NK-92 treated with Interleukin-12 subunit alpha and Interleukin-12 subunit beta, amount 100 ng/mL, for 24 hours (cell line): ENCODE data around the gene DTL.
A peak's percentile ranks its signal among the peaks of the same experiment; 100 is the strongest.
"Not testable (repeated sequence)": the region's sequence is repeated elsewhere in the genome, so short reads cannot be mapped to it uniquely, and the experiment has no call there.

ENCODE experiments used
- DNase-seq: peaks from one replicate; lab custom pipeline; 2025; lab: John Stamatoyannopoulos, UW

The DTL gene

GRCh38 chr1:212035123-212035834 lies at the start of gene DTL, which contains the start of gene INTS7:
TSS of gene DTL (plus strand) at chr1:212035748. CDS start at chr1:212035891, 143 bp downstream.
TSS of gene INTS7 (minus strand) at chr1:212035557. CDS start at chr1:212035437, 120 bp downstream.
- DNase-seq = peak; percentile 99

DNA sequence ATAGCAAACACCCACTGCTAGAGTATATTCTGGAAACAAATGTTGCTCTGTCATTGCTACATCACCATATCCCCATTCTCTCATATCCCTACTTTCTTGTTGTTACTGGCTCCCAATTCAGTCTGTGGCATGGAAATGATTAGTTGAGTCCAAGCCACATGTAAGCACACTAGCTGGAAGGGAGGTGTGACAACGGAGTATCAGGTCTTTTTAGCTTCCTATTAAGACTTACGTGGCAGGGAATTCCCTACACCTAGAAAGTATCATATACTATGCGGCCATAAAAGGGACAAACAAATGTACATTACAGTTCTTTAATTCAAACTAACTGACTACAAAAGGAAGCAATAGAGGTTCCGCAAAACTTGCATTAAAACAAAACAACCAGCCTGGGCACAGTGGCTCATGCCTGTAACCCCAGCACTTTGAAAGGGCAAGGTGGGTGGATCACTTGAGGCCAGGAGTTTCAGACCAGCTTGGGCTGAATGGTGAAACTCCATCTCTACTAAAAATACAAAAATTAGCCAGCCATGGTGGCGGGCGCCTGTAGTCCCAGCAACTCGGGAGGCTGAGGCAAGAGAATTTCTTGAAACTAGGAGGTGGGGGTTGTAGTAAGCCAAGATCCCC lies 48.8 kb upstream of the DTL start:
- no peak for DNase-seq

GRCh38 chr1:211991695-211992094 lies 43.9 kb upstream of the DTL start:
- no peak for DNase-seq

- not testable (repeated sequence) for DNase-seq
Measured at GRCh38 chr1:211997426-211997825, 38.1 kb upstream of the DTL start.

- DNase-seq = no peak
Measured at GRCh38 chr1:212002536-212002935, 33.0 kb upstream of the DTL start.

GRCh38 chr1:212004895-212005608 lies 30.5 kb upstream of the DTL start:
- DNase-seq = no peak

- no peak for DNase-seq
Measured at GRCh38 chr1:212007178-212007577, 28.4 kb upstream of the DTL start.

DNA sequence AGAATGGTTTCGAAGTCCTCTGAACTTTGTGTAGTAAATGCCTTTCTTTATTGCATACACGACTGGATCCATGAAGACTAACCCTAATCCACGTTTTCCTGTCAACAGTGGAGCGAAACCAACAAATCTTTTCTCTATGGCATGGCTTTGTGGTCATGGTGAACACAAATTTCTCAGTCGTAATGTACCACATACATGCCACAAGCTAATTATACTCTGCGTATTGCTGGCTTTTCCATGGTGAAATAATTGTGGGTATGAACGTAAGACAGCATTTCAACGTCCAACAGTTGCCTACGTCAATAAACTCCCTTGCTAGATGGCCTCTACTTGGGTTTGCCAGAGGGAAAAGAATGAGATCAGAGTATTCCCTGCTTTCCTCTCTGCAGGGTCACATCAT lies 27.7 kb upstream of the DTL start:
- DNase-seq = no peak

DNA sequence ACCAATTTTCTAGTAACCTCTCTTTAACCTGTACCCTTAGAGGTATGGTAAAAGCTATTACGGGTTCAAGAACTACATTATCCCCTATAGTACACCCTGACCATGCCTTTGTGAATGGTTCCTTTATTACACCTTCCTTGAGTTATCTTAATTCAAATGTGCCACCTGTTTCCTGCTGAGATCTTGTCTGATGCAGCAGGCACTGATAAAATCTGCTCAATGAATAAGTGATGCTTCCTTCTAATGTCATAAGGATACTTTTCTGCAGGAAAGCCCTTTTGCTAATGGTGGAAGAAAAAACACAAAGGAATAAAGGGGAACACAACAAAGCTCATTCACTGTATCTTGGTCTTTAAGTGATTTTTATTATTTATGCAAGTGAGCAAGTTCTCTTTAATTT lies 26.0 kb upstream of the DTL start:
- DNase-seq = no peak

GRCh38 chr1:212010004-212010403 lies 25.5 kb upstream of the DTL start:
- DNase-seq = no peak

DNA sequence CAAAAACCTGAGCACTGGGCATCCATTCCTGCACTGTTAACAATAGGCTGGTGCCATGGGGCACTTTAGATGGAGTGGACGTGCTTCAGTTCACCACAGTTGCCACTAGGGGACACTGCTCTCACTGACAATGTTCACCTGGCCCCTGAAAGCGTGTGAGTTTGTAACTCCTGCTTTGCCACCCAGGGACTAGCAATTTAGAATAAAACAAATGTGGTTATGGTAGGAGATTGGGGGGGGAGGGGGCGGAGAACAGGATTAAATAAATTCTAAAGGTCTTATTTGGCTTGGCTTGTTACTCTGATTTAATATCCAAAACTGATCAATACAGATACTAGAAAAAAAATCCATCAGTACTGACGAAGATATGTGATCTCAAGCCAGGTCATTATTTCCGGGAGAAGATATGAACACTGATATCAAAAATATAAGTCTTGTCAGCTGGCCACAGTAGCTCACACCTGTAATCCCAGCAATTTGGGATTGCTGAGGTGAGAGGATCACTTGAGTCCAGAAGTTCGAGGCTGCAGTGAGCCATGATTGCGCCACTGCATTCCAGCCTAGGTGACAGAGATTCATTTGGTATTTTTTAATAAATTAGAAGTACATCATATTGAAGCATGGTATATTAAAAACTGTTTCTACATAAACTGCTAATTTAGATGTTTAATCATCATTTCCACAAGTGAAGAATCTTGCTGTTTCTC lies 23.4 kb upstream of the DTL start:
- DNase-seq = no peak

DNA sequence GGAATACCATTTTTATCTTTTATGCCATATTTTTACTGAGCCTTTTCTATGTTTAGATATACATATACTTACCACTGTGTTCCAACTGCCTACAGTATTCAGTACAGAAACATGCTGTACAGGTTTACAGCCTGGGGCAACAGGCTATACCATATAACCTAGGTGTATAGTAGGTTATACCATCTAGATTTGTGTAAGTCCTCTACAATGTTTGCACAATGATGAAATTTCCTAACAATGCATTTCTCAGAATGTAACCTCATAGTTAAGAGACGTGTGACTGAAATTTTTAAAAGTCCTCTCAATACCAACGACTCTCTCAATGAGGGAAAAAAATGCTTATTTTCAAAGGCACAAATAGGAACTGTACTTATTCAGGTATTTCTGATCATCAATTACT lies 21.9 kb upstream of the DTL start:
- DNase-seq = no peak

DNA sequence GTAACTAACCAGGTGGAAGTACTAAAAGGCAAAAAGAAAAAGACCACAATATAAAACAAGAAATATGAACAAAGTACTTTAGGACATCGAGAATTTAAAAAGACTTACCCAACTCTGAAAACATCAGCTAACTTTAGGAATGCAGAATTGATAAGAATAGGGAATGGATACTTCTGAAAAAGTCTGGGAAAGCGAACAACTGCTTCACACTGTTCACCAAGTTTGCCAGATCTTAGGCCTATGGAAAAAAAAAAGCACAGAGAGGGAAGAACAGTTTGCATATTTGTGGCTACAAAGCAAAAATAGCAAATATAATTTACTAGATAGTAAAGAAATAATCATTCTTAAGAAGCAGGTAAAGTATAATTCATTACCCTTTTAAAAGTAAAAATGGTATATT lies 14.6 kb upstream of the DTL start:
- DNase-seq = no peak

GRCh38 chr1:212021563-212021962 lies 14.0 kb upstream of the DTL start:
- no peak for DNase-seq

DNA sequence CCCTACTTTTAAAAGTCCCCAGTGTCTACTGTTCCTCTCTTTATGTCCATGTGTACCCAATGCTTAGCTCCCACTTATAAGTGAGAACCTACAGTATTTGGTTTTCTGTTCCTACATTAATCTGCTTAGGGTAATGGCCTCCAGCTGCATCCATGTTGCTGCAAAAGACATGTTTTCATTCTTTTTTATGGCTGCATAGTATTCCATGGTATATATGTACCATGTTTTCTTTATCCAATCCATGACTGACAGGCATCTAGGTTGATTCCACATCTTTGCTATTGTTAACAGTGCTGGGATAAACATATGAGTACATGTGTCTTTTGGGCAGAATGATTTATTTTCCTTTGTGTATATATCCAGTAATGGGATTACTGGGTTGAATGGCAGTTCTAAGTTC lies 12.6 kb upstream of the DTL start:
- not testable (repeated sequence) for DNase-seq

GRCh38 chr1:212024469-212025149 lies 10.9 kb upstream of the DTL start:
- DNase-seq = no peak

GRCh38 chr1:212027727-212028126 lies 7.8 kb upstream of the DTL start:
- not testable (repeated sequence) for DNase-seq

- DNase-seq = no peak
Measured at GRCh38 chr1:212030936-212031528, 4.5 kb upstream of the DTL start.

DNA sequence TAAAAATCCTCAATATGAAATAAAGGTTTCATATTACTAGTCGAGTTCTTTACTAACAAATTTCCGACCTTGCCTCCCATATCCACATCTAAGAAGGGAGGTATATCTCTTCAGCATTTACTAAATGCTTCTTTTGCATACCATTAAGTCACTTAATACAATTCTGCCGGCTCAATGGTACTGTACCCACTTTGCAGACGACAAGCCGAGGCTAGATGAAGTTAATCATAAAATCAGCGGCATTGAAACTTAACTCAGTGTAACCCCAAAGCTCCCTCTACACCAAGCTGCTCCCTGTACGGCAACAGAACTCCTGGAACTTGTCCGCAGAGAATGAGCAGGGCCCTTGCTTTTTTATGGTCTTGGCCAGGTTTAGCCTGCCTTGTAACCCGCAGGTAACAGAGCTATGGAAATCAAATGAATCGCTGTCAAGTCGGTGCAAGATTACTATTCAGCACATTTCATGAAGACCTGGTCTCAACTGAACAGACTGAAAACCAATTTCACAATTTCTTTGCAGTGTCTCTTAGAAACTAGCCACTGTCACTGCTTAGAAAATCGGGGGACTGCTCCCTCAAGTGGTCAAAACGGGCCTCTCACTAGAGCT lies 929 bp upstream of the DTL start:
- DNase-seq = no peak

DNA sequence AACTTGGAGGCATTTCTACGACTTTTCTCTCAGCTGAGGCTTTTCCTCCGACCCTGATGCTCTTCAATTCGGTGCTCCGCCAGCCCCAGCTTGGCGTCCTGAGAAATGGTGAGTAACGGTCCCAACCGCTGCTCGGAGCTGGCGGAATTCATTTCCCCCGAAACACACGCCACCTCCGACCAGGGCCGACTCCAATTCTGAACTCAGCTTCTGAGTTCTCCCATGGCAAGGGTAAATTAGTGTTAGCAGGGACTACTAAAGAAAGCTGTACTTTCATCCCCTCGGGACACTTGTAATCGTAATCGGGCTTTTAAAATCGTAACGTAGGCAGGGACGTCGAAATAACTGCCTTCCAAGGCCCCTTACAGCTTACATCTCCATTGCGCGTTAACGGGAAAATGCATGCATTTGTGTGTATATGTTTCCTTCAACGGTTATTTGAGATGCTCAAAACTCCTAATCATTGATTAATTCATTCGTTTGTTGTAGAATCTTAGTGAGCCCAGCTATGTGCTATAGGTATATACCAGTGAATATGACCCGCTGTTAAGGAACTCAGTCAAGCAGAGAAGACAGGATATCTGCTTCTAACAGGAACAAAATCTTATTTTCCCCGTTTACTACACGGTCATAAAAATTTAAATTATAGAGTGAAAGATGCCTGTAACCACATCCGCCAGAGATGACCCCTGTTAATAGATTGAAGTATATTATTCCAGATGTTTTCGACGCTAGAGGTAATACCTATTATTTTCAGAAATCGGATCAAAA lies 472 bp downstream of the DTL start:
- DNase-seq = no peak
